Measurements from ENCODE around the gene APOL4.

Gene APOL4

GRCh38 chr22:36237462-36238372 is 36.1 kb upstream of the APOL4 start:
- no peak for DNase-seq (ENCODE audit: low read depth, low spot score)
- peak overlapping the region; percentile 75 for H3K4me3 ChIP-seq (ENCODE audit: low read depth, low read length)
- TF ChIP-seq CTCF (IDR thresholded peaks at IDR 0.05; ENCODE audit: insufficient read depth, low read length, missing control alignments): no peak
- CTCF ChIA-PET: interaction anchor here (0.8 to 6.1 kb wide), 10 partner anchors 11 to 249 kb away, joined by 3 to 47 read pairs (median 4); partner anchors contain the start of gene APOL1
- POLR2A ChIA-PET: no interaction called here

DNA sequence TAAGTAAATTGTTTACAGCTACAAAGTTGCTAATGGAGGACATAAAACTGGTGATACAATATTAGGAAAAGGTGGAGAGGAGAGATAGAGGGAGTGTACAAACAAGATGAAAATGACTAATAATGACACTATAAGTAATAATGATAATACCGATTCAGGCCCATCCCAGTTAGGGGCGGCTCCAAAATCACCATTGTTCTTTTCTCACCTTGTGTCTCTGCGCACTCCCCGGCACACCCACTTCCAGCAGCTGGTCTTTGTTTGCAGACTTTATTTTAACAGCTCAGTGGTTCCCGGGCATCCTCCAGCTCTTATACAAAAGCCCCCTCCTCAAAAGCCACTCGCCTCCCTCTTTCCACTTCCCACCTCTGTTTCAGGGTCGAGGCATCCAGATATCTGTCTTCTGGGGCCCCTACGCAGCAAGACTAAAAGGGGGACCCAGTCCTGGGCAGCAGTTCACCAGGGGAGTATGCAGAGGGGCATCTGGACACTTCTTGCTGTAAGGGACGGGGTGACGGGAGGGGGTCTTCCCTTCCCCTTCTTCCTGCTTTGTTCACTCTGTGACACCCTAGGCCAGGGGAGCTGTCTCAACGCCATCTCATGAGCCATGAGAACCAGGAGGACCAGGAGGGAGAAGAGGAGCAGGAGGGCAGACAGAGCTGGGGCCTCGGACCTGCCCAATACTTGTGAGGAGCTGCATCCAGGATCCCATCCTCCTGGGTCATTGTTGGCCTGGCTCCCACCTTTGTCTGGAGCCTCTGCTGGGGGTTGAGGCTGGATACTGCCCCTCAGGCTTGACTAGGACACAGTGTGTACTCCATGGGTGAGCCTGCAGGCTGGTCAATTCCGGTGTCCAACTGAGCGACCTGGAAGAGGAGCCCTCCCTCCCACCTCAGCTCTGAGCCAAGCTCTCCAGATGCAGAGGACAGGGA is 35.0 kb upstream of the APOL4 start:
- TF ChIP-seq CTCF (IDR thresholded peaks at IDR 0.05; ENCODE audit: insufficient read depth, low read length, missing control alignments): no peak
- H3K4me3 ChIP-seq (ENCODE audit: low read depth, low read length): no peak overlapping the region; the same call in 1 of the 2 replicates
- ChIA-PET POLR2A (no interaction called here), CTCF (interaction anchor here (0.7 to 6.1 kb wide), 8 partner anchors 12 to 250 kb away, joined by 3 to 47 read pairs (median 4); partner anchors contain the start of gene APOL1)
- no peak for DNase-seq (ENCODE audit: low read depth, low spot score)

DNA sequence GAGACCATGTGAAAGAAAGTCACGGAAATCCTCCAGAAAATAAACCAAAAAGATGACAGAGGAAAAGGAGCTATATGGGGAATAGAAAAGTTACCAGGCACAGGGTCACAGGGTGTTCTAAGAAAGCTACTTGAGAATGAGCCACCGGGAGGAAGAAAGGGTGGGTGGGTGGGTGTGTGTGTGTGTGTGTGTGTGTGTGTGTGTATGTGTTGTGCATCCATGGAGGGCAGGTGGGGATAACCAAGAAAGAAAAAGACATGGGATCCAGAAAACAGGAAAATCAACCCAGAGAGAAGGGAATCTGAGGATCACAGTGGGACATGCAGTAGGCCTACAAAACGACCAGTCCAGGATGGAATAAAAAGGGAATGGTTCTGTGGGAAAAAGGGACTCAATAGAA is 34.0 kb upstream of the APOL4 start:
- CTCF ChIA-PET: interaction anchor here (1.7 to 6.1 kb wide), 4 partner anchors 19 to 251 kb away, joined by 3 to 47 read pairs (median 6); no protein-coding TSS in a partner anchor
- POLR2A ChIA-PET: no interaction called here
- H3K4me3 ChIP-seq (ENCODE audit: low read depth, low read length): no peak overlapping the region
- DNase-seq (ENCODE audit: low read depth, low spot score): no peak
- no peak for TF ChIP-seq CTCF (IDR thresholded peaks at IDR 0.05; ENCODE audit: insufficient read depth, low read length, missing control alignments)

DNA sequence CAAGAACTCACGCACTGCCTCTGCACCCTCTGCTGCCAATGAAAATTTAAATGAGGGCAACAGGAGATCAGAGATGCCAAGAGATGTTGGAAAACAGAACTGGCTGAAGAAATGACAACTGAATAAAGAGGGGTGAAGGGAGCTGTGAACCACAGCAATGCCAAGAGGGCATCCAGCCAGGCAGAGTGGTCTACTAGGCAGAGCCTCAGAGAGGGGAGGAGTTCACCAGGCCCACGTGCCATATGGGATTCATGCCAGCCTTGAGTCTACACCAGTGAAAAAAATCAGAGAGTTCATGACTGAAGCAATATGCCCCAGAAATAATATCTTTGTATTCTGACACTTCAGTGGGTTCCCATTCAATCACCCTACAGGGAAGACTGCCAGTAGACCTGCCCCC is 33.3 kb upstream of the APOL4 start:
- H3K4me3 ChIP-seq (ENCODE audit: low read depth, low read length): no peak overlapping the region
- CTCF ChIA-PET: interaction anchor here (1.8 to 6.1 kb wide), 3 partner anchors 38 to 252 kb away, joined by 3 to 47 read pairs (median 9); no protein-coding TSS in a partner anchor
- no peak for TF ChIP-seq CTCF (IDR thresholded peaks at IDR 0.05; ENCODE audit: insufficient read depth, low read length, missing control alignments)
- POLR2A ChIA-PET: no interaction called here
- DNase-seq (ENCODE audit: low read depth, low spot score): no peak

DNA sequence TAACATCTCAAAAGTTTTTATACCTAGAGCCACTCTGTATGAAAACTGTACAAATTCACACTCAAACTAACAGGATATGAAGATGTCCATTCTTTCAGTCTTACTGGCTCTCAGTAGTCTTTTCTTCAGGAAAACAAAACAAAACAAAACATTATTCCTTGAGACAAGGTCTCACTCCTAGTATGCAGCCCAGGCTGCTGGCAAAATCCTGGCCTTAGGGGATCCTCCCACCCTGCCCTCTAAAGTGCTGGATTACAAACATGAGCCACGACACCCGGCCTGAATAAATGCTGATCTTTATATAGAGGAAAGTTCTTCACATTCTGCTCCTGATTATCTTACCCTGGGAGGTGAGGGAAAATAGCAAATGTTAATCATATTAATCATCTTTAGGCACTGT is 32.6 kb upstream of the APOL4 start:
- POLR2A ChIA-PET: no interaction called here
- CTCF ChIA-PET: no interaction called here
- TF ChIP-seq CTCF (IDR thresholded peaks at IDR 0.05; ENCODE audit: insufficient read depth, low read length, missing control alignments): no peak
- no peak for DNase-seq (ENCODE audit: low read depth, low spot score)
- no peak overlapping the region for H3K4me3 ChIP-seq (ENCODE audit: low read depth, low read length)

All from AG04449 (cell line).